ENCODE results near the gene SIPA1L3.

DNA sequence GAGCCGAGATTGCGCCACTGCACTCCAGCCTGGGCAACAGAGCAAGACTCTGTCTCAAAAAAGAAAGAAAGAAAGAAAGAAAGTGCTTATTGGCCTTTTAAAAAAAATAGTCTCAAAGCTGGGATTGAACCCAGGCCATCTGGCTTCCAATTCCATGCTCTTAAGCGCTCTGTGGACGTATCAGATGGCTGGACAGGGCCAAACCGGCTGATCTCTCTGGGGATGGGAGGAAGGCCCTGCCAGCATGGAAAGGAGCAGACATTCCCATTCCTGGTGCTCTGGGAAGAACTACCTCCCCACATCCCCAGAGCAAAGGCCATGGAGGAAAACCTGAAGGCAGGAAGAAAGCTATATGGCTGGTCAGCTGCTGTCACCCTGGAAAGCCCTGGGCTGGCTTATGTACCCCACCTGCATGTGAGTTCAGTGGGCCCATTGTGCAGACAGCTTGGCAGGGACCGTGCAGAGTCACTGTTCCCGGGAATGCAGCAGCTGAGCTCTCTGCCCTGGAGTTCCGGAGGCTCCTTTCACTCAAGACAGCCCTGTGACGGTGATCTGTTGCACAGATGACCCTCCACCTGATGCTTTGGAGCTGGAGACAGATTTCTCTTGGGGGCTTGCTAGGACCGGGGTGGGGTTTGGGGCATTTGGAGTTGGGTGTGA is 84.3 kb downstream of the SIPA1L3 start:
- TF ChIP-seq CTCF (conservative IDR thresholded peaks at IDR 0.05; ENCODE audit: low read depth in 2 of 2) = no peak
- no peak for TF ChIP-seq POLR2AphosphoS5 (IDR thresholded peaks at IDR 0.05; ENCODE audit: low read depth)
- TF ChIP-seq, protein P1, sequence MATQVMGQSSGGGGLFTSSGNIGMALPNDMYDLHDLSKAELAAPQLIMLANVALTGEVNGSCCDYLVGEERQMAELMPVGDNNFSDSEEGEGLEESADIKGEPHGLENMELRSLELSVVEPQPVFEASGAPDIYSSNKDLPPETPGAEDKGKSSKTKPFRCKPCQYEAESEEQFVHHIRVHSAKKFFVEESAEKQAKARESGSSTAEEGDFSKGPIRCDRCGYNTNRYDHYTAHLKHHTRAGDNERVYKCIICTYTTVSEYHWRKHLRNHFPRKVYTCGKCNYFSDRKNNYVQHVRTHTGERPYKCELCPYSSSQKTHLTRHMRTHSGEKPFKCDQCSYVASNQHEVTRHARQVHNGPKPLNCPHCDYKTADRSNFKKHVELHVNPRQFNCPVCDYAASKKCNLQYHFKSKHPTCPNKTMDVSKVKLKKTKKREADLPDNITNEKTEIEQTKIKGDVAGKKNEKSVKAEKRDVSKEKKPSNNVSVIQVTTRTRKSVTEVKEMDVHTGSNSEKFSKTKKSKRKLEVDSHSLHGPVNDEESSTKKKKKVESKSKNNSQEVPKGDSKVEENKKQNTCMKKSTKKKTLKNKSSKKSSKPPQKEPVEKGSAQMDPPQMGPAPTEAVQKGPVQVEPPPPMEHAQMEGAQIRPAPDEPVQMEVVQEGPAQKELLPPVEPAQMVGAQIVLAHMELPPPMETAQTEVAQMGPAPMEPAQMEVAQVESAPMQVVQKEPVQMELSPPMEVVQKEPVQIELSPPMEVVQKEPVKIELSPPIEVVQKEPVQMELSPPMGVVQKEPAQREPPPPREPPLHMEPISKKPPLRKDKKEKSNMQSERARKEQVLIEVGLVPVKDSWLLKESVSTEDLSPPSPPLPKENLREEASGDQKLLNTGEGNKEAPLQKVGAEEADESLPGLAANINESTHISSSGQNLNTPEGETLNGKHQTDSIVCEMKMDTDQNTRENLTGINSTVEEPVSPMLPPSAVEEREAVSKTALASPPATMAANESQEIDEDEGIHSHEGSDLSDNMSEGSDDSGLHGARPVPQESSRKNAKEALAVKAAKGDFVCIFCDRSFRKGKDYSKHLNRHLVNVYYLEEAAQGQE (IDR thresholded peaks at IDR 0.05; ENCODE audit: unreplicated experiment) = no peak
- TF ChIP-seq EZH2 (IDR thresholded peaks at IDR 0.05; ENCODE audit: low read depth, unreplicated experiment) = no peak
- no peak for TF ChIP-seq EZH2phosphoT487 (IDR thresholded peaks at IDR 0.05; ENCODE audit: unreplicated experiment)

Measured in GM23338 (cell line).